Inflammatory macrophage treated with lipopolysaccharide for 4 hours (primary cell): ENCODE measurements around the gene CAMTA1.

Experiments used
- DNase-seq: peaks from one replicate; pipeline ENCODE4 v3.0.0-alpha.2; 2020

The CAMTA1 gene

DNA sequence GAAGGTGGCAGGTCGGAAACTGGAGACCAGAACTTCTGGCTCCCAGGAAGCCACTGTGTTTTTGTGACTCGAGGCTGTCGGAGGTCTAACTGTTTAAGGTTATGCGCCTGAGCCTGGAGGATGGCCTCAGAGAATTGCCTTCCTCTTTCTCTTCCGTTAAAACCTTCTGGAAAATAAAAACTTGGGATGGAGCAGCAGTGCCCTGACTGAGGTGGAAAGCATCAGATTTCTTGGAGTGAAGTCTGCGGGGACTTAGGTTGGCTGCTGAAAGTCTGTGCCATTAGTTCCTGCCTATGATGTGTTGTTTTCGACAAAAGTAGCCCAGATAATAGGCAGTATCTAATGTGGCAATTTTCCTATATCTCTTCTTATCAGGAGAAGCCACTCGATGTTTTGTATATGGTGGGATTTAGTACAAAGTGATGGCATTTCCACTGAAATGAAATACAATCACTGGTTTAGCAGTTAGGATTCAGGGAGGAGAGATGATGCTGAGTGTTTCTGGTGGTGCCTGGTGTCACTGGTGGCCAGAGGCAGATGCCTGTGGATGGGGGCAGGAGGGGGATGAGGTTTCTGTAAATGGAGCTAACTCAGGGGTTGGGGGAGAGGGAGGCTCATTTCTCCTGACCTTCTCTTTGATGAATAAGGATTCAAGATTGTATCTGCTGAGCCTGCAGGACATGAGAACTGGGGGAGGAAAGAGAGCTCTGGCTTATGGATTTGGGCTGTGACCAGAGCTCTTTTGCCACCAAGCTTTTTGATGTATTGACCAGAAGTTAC is 150.8 kb downstream of the CAMTA1 start:
- DNase-seq: no peak

DNA sequence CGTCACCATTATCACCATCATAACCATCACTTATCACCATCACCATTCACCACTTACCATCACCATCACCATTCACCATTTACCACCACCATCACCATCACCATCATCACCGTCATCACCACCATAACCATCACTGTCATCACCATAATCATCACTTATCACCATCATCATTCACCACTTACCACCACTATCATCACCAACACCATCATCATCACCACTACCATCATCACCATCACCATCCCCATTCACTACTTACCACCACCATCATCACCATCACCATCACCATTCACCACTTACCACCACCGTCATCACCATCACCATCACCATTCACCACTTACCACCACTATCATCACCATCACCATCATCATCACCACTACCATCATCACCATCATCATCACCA is 151.8 kb downstream of the CAMTA1 start:
- DNase-seq: no peak

GRCh38 chr1:6939363-6939762 is 154.1 kb downstream of the CAMTA1 start:
- no peak for DNase-seq

DNA sequence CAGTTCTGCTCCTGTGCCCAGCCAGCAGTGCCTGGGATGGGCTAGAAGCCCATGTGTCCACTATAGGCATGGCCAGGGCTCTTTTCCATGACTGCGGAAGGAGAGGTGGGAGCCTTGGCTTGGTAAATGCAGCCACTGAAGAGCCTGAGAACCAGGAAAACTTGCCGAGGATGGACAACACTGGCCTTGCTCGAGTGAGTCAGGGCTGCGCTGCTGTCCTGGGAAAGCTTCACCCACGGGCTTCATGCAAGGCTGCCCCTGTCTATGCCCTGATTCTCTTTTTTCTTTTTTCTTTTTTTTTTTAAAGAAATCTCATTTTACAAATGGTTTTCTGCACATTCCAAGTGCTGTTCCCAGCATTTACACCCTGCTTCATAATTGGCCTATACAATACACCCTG is 156.5 kb downstream of the CAMTA1 start:
- DNase-seq: no peak

GRCh38 chr1:6942990-6943389 is 157.7 kb downstream of the CAMTA1 start:
- no peak for DNase-seq

GRCh38 chr1:6944434-6944833 is 159.2 kb downstream of the CAMTA1 start:
- no peak for DNase-seq

- DNase-seq: no peak
These were observed 162.7 kb downstream of the CAMTA1 start for GRCh38 chr1:6947952-6948351.

DNA sequence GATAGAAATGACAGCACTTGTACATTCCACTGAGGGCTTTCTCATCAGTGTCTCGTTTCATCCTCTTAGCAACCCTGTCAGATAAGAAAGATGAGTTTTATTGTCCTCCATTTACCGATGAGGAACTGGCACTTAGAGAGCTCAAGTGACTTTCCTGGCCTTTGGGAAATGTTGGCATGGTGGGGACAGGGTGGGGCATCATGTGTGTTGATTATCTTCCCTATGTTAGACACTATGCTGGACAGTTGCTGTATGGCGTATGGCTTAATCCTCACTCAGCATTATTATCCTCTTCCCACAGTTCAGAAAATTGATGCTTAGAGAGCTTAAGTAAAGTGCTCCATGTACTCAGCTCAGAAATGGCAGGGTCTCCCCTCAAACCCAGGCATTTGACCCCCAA is 163.2 kb downstream of the CAMTA1 start:
- DNase-seq: no peak

DNA sequence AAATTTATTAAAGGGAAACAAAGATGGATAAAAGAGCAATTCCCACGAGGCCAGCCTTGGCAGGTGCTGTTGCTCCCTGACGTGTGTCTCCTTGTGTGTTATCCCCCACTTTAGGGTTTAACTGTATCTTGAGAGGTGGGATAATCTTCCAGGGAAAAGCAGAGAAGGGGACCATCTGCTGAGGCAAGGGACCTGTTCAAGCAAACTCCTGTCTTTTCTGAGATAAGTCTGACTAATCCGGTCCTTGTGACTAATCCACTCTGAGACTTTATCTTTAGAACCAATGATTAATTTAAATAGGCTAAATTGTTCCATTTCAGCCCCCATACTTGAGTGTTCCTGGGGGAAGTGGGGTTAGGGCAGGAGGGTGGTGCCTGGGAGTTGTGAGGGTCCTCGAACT is 163.6 kb downstream of the CAMTA1 start:
- no peak for DNase-seq

DNA sequence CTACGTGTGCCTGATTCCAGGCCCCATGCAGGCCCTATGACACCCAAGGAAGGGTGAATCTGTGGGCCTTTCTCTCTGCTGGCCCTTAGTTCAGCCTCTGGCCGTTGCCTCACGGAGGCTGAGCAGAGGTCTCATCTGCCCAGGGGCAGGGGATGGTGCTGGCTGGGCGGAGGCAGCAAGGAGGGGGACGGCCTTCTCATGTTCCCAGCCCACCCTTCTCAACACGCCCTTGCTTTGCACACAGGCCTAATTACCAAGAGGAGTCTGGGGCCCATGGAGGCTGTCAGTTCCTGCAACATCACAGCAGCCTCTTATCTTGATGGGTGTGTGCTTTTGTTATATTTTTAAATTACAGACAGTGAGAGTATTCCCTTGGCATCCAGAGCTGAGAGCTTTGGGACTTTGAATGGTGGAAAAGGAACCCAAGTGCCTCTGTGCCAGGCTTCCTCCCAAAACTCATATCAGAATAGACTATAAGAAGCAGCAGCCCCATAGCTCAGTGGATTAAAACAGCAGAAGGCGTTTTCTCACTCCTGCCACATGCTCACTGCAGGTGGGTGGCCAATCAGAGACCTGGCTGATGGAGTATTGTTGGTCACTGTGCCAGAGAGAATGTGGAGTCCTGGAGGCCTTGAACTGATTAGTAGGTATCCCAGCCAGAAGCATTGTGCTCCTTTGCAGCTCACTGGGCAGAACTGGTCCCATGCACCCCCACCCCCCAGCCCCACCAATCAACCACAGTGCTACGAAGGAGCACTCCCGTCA is 164.9 kb downstream of the CAMTA1 start:
- DNase-seq: no peak

DNA sequence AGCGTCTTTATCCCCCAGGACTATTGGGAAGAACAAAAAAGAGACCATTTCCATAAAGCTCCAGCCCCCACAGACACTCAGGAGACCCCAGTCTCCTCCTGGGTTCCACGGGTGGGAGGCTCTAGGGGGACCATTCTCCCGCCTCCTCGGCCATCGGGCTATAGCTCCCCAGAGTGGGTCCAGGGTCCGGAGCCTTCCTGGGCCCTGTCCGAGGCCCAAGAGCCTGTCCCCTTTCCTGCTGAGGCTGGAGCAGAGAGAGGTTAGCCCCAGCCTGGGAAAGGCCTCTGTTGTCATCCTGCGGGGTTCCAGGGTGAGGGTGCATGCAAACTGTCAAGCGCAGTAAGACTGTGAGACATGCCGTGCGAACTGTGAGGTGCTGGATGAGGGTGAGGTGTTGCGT is 166.3 kb downstream of the CAMTA1 start:
- DNase-seq: no peak

- DNase-seq: no peak
These were observed 168.0 kb downstream of the CAMTA1 start for GRCh38 chr1:6953216-6953615.

- DNase-seq: no peak
These were observed 168.7 kb downstream of the CAMTA1 start for GRCh38 chr1:6953907-6954364.

DNA sequence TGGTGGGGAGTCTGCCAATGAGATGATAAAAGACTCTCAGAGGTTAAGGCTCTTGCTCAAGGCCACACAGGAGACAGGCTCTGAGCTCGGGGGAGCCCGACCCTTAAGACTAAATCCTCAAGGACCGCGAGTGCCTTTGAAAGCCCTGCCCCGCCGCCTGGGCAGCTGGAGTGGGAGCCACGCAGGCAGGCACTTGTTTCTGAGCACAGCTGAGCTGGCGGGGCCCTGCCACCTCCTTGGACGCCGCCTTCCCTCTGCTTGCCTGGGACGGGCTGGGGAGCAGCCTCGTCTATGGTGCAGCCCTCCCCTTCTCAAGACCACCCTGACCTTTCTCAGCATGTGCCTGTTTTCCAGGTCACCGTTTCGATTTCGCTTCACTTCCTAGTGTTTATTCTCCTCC is 169.3 kb downstream of the CAMTA1 start:
- no peak for DNase-seq

GRCh38 chr1:6955357-6956094 is 170.3 kb downstream of the CAMTA1 start:
- DNase-seq: no peak

- DNase-seq: no peak
These were observed 171.4 kb downstream of the CAMTA1 start for GRCh38 chr1:6956488-6957159.

DNA sequence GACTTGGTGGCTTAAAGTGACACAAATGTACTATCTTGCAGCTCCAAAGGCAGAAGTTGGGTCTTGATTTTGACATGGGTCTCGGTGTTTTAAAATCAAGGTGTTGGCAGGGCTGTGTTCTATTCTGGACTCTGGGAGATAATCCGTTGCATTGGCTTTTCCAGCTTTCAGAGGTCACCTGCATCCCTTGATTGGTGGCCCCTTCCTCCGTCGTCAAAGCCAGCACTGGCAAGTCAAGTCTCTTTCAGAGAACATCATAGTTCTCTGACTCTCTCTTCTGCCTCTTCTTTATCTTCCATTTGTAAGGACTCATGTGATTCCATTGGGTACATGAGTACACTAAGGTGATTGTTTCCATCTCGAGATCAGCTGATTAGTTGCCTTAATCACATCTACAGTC is 172.1 kb downstream of the CAMTA1 start:
- no peak for DNase-seq

DNA sequence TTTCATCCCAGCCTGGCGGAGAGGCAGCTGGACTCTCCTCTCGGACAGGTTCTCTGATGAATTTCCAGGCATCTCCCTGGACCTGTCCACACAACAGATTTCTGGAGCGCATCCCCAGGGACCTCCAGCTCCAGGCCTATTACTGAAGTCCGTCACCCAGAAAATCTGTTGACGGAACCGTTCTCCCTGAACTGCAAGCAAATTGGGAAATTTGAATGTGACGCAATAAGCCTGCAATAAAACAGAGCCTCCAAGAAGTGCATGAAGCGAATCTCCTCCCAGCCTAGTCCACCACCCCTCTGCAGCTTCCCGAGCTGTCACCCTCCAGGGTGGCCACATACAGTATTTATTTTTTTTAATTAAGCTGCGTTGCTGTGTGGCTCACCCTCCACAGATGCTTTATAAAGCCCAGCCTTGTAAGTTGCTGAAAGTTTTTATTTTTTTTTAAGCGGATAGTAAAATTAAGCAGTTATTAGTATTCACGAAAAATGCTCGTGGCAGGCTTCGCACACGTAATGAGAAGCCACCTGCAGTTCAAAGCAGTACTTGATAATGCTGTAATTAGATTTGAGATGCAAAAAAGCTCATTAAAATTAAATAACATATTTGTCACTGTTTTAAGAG is 173.3 kb downstream of the CAMTA1 start:
- peak; percentile 32 for DNase-seq

DNA sequence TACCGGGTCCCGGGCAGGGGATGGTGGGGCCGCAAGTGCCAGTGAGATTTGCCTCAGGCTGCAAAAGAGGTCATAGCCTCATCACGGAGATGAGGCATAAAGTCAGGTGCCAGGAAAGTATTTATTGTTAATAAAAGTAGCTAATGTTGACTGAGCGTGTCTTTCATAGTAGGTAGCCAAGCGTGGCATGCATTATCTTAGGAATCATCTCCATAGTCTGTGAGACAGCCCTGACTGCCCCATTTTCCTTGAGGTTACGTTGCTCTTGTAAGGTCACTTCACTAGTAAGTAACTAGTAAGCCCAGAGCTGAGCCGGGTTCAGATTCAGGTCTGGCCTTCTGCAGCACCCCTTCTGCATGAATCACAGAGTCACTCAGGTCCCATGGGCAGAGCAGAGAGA is 174.2 kb downstream of the CAMTA1 start:
- DNase-seq: no peak

DNA sequence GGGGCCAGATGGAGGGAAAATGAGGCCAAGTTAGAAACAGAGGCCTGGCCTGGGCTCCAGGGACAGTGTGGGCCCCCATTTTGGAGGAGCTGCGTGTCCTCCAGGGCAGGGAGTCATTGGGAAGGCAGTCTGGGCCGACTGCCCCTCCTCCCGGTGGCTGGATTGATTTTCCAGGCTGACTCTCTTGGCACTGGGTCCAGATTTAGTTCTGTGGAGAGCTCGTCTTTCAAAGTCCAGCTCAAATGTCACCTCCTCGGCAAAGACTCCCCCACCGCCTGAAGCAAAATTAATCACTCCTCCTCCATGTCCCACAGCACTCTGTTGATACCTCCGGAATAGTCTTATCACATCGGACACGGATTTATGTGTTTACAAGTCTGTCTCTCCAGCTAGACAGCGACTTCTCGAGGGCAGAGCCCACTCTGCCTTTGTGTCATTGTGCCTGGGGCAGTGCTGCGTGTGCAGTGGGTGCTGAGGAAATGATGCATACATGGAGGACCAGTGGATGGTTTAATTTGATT is 175.1 kb downstream of the CAMTA1 start:
- no peak for DNase-seq

GRCh38 chr1:6960860-6961259 is 175.6 kb downstream of the CAMTA1 start:
- no peak for DNase-seq

GRCh38 chr1:6961289-6961688 is 176.0 kb downstream of the CAMTA1 start:
- no peak for DNase-seq
